Stimulated activated effector memory CD8-positive, alpha-beta T cell treated with anti-CD3 and anti-CD28 coated beads, Interleukin-12 subunit alpha, Interleukin-12 subunit beta, amount 100 ng/mL, for 72 hours (primary cell): Measurements from ENCODE around the gene HAGHL.

Experiments used
- ATAC-seq: fragments of 150-1000 bp; cut with Tn5 transposase; 2 replicates; pipeline ENCODE4 v1.10.0; 2021
- DNase-seq, 2 donors: peaks; one replicate each; pipeline ENCODE4 v3.0.0; 2021 to 2022; ENCODE audit warnings: low spot score in 2 of 2
- H3K27ac Mint-ChIP-seq: one replicate; pipeline ENCODE4 v1.8.0; 2022; ENCODE audit warnings: mild to moderate bottlenecking, mixed read lengths
- H3K36me3 Mint-ChIP-seq: one replicate; pipeline ENCODE4 v1.8.0; 2022; ENCODE audit warnings: mild to moderate bottlenecking, mixed read lengths
- H3K4me1 Mint-ChIP-seq: one replicate; pipeline ENCODE4 v1.8.0; 2022; ENCODE audit warnings: mixed read lengths
- H3K4me3 Mint-ChIP-seq: one replicate; pipeline ENCODE4 v1.8.0; 2022; ENCODE audit warnings: mild to moderate bottlenecking, mixed read lengths
- H3K9me3 Mint-ChIP-seq: one replicate; pipeline ENCODE4 v1.8.0; 2022; ENCODE audit warnings: mixed read lengths

Gene HAGHL

DNA sequence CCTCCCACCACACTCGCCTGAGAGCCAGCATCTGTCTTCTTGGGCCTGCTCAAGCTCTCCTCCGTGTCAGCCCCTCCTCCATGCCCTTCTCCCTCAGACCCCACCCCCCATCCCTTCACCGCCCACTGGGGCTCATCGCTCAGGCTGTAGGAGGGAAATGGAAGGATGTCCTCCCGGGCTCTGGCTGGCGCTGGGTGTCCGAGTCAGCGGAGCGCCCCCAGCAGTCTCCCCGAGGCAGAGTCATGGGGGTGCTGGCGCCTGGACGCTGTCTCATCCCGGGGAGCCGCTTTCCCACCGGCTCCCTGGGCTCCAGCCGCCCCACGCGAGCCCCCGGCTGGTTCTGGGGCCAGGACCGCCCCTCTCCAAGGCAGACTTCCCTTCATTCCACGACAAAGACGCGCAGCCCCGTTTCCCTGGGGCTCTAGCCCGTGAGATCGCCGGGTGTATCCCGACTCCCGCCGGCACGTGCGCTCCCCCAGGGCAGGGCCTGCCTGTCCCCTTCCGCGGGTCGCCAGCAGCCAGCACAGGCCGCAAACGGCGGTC, 6.4 kb upstream of the HAGHL start:
- H3K4me3 Mint-ChIP-seq = peak overlapping the region; percentile 80
- DNase-seq = peak in 1 of 2 donors; percentile 72

DNA sequence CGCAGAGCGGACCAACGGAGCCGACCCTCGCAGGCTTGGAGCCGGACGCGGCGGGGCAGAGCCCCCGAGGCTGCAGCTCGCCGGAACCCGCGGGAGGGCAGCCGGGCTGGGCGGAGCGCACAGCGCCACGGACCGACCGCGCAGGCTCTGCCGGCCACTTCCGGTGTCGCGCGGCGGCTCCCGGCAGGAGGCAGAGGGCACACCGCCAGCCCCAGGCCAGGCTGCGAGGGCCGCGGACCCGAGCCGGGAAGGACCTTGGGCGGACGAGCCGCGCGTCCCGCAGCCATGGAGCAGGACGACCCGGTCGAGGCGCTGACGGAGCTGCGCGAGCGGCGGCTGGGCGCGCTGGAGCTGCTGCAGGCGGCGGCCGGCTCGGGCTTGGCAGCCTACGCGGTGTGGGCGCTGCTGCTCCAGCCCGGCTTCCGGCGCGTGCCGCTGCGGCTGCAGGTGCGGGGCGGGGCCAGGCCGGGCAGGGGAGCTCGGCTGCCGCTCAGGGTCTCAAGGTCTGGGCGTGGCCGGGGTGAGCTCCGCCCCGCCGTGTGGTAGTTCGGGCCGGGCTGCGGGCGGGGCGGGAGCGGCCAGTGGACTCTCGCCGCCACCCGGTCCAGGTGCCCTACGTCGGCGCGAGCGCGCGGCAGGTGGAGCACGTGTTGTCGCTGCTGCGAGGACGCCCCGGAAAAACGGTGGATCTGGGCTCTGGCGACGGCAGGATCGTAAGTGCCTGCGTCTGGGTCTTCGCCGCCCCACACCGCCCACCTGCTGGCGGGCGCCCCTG, 5.7 kb upstream of the HAGHL start, which contains the start of gene ANTKMT:
Gene ANTKMT, plus strand, starts transcription at position 157 of the 775 bp plus-strand sequence. Its CDS starts 129 bp downstream, at position 286.
- Mint-ChIP-seq H3K4me3 (peak within 1 kb of the TSS; percentile 80), H3K4me1 (peaks cover 31% of the 10 kb centered on the region), H3K27ac (peak within 1 kb of the TSS; percentile 40), H3K9me3 (no peaks in the 10 kb centered on the region), H3K36me3 (peaks cover 15% of the 10 kb centered on the region)
- ATAC-seq = peak; percentile 74
- DNase-seq = peak; percentile 67 to 92

More for the DNA sequence above, 6.4 kb upstream of the HAGHL start:
- Mint-ChIP-seq H3K36me3 (peaks cover 15% of the 10 kb centered on the region), H3K27ac (peak overlapping the region; percentile 40), H3K4me1 (peaks cover 32% of the 10 kb centered on the region), H3K9me3 (no peaks in the 10 kb centered on the region)
- peak; percentile 52 for ATAC-seq

GRCh38 chr16:721765-722540, 5.0 kb upstream of the HAGHL start:
- DNase-seq = no peak
- H3K27ac Mint-ChIP-seq = peak overlapping the region; percentile 40
- no peak for ATAC-seq

GRCh38 chr16:722835-723633, 3.9 kb upstream of the HAGHL start:
- Mint-ChIP-seq H3K4me1 (peaks cover 27% of the 10 kb centered on the region), H3K4me3 (peak overlapping the region; percentile 80), H3K9me3 (no peaks in the 10 kb centered on the region), H3K36me3 (peaks cover 11% of the 10 kb centered on the region), H3K27ac (no peak overlapping the region)
- ATAC-seq (no peak), DNase-seq (no peak)

More at GRCh38 chr16:721765-722540, 5.0 kb upstream of the HAGHL start:
- H3K9me3 Mint-ChIP-seq = no peaks in the 10 kb centered on the region
- H3K4me3 Mint-ChIP-seq = peak overlapping the region; percentile 80
- peaks cover 27% of the 10 kb centered on the region for H3K4me1 Mint-ChIP-seq
- peaks cover 11% of the 10 kb centered on the region for H3K36me3 Mint-ChIP-seq

- Mint-ChIP-seq H3K4me3 (no peak overlapping the region), H3K27ac (no peak overlapping the region), H3K4me1 (peaks cover 27% of the 10 kb centered on the region), H3K36me3 (peaks cover 11% of the 10 kb centered on the region), H3K9me3 (no peaks in the 10 kb centered on the region)
- ATAC-seq (no peak), DNase-seq (no peak)
These were observed 3.2 kb upstream of the HAGHL start for GRCh38 chr16:723695-724094.

DNA sequence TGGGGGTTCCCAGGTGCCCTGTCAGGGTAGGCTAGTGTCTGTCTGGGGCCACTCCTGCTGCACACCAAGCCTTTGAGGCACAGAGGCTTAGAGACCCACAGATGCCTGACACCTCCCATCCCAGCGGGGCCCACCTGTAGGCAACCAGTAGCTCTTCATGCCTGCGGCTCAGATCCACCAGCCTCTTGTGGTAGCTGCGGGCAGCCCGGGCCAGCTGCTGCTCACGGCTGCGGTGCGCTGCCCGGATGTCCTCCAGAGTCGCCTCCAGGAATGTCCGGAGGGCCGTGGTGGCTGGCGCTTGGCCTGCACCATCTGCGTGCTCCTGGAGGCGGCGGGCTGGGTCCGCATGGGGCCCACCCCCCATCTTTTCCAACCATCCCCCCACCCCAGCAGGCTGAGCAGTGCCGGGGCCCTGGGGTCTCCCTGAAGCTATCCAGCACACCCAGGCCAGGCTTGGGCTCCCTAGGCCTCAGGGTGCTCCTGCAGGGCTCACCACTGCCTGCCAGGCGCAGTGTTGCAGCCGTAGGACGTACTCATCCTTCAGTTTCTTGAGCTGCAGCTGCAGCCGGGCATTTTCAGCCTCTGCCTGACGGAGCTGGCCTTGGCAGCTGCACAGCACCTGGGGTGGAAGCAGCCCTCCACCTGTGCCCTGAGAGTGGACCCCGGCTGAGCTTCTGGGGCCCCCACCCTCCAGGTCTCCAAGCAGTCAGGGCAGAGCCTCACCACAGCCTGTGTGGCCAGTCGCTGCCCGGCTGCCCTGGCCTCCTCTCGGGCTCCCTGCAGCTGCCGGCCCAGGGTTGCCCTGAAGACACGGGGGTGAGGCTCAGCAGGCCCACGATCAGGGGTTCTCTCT, 2.5 kb upstream of the HAGHL start:
- no peak for DNase-seq
- no peak for ATAC-seq
- no peak overlapping the region for H3K4me3 Mint-ChIP-seq
- H3K27ac Mint-ChIP-seq = no peak overlapping the region
- peaks cover 11% of the 10 kb centered on the region for H3K36me3 Mint-ChIP-seq
- no peaks in the 10 kb centered on the region for H3K9me3 Mint-ChIP-seq
- H3K4me1 Mint-ChIP-seq = peaks cover 21% of the 10 kb centered on the region

DNA sequence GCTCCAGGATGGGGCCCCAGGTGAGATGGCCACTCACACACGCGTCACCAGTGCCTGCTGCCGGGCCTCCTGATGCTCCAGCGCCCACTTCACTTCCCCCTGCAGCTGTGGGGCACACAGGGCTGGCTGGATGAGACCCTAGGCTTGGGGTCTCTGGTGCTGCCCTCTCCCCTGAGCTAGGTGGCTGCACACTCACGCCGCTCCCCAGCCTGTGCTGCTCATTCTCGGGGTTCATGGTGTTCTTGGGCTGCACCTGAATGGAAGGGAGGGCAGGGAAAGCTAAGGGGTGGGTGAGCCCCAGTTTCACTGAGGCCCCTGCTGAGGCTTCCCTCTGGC, 1.9 kb upstream of the HAGHL start:
- no peaks in the 10 kb centered on the region for H3K9me3 Mint-ChIP-seq
- H3K4me3 Mint-ChIP-seq = no peak overlapping the region
- H3K27ac Mint-ChIP-seq = no peak overlapping the region
- DNase-seq (no peak), ATAC-seq (no peak)
- H3K36me3 Mint-ChIP-seq = peaks cover 7% of the 10 kb centered on the region
- H3K4me1 Mint-ChIP-seq = peaks cover 15% of the 10 kb centered on the region

DNA sequence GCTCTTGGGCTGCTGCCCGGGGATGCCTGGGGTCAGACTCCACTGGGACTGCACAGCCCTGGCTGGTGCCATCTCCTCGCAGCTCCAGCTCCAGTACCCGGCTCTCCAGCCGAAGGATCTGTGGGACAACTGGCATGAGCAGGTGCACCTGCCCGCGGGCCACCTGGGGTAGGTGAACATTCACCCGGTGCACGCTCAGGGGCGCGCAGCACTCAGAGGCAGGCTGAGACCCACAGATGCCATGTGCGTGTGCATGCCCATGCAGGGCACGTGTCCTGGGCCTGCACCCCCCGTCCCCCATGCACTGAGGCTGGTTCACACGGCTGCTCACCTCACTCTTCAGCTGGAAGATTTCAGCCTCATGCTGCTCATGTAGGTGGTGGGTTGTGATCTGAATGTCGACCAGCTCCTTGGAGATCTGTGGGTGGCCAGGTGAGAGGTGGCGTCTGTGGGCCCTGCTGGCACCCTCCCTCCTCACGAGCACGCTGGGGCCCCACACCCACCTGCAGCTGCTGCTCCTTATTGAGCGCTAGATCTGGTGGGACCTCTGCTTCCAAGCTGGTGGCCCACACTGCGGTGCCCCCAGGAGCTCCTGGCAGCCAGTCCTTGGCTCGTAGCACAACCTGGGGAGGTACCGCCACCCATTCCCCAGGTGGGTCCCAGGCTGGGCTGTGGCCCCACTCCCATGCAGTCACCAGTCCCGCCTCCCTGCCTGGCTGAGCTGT, 1.3 kb upstream of the HAGHL start:
- no peaks in the 10 kb centered on the region for H3K9me3 Mint-ChIP-seq
- H3K27ac Mint-ChIP-seq = no peak overlapping the region
- DNase-seq (no peak), ATAC-seq (no peak)
- H3K4me1 Mint-ChIP-seq = peaks cover 11% of the 10 kb centered on the region
- peaks cover under 1% of the 10 kb centered on the region for H3K36me3 Mint-ChIP-seq
- peak overlapping the region; percentile 65 for H3K4me3 Mint-ChIP-seq

GRCh38 chr16:726188-726437, 793 bp upstream of the HAGHL start:
- Mint-ChIP-seq H3K4me1 (peaks cover 11% of the 10 kb centered on the region), H3K36me3 (no peaks in the 10 kb centered on the region), H3K4me3 (peak overlapping the region; percentile 65), H3K27ac (no peak overlapping the region), H3K9me3 (no peaks in the 10 kb centered on the region)
- DNase-seq (no peak), ATAC-seq (no peak)

- ATAC-seq (peak; percentile 11), DNase-seq (peak in 1 of 2 donors; percentile 81)
- Mint-ChIP-seq H3K4me1 (peaks cover 5% of the 10 kb centered on the region), H3K27ac (no peak overlapping the region), H3K4me3 (peak overlapping the region; percentile 65), H3K36me3 (peaks cover 9% of the 10 kb centered on the region), H3K9me3 (no peaks in the 10 kb centered on the region)
These were observed 528 bp downstream of the HAGHL start for GRCh38 chr16:727291-727977.

GRCh38 chr16:728131-728889, 1.4 kb downstream of the HAGHL start:
- H3K9me3 Mint-ChIP-seq = no peaks in the 10 kb centered on the region

DNA sequence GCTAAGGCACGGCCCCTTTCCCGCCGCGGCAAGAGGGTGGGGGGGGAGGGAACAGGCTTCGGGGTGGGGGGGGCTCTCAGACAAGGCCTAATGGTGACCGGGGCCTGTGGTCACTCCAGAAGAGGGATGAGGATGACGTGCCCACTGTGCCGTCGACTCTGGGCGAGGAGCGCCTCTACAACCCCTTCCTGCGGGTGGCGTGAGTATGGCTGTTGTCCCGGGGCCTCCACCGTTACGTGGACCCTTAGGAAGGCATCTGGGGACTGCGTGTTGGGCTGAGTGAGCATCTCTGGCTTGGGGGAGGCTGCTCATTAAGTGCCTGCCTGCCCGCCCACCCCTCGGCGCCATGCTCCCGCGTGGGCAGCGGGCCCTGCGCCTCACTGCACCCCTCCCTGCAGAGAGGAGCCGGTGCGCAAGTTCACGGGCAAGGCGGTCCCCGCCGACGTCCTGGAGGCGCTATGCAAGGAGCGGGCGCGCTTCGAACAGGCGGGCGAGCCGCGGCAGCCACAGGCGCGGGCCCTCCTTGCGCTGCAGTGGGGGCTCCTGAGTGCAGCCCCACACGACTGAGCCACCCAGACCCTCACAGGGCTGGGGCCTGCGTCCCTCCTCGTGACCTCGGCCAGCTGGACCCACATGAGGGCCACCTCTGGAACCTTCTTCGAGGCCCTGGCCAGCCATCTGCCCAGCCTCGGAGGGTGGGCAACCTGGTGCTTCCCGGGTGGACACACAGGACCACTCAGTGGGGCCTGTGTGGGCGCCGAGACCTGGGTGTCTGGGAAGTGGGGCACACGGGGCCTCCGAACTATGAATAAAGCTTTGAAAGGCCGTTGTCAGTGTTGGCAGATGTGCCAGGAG, 2.2 kb downstream of the HAGHL start:
- H3K4me3 Mint-ChIP-seq = peak overlapping the region; percentile 65
- ATAC-seq = no peak

More at GRCh38 chr16:728131-728889, 1.4 kb downstream of the HAGHL start:
- Mint-ChIP-seq H3K4me3 (peak overlapping the region; percentile 65), H3K27ac (peak overlapping the region; percentile 56), H3K4me1 (peaks cover 5% of the 10 kb centered on the region), H3K36me3 (peaks cover 9% of the 10 kb centered on the region)
- ATAC-seq (peak; percentile 75), DNase-seq (peak; percentile 51 to 83)

More for the DNA sequence above, 2.2 kb downstream of the HAGHL start:
- Mint-ChIP-seq H3K27ac (peak overlapping the region; percentile 56), H3K36me3 (peaks cover 13% of the 10 kb centered on the region), H3K4me1 (peaks cover 5% of the 10 kb centered on the region), H3K9me3 (no peaks in the 10 kb centered on the region)
- DNase-seq = no peak
